ENCODE measurements around the gene SLC29A1. TPM values are rescaled to one million over a fixed set of nuclear protein-coding genes. Genes with fewer than 3 reads are reported as not detected.

Gene SLC29A1
- total RNA-seq, 2 experiments from 2014 or later: 116 TPM

GRCh38 chr6:44219815-44220784 lies 3.3 kb upstream of the SLC29A1 start:
- CTCF ChIA-PET: interaction anchor here (0.7 to 1.8 kb wide), 3 partner anchors 27 to 101 kb away, joined by 3 to 4 read pairs (median 3); partner anchors contain the start of gene HSP90AB1
- POLR2A ChIA-PET: interaction anchor here (0.6 kb wide), 2 partner anchors 199 to 511 kb away, joined by 3 to 4 read pairs; no protein-coding TSS in a partner anchor

- CTCF ChIA-PET: interaction anchor here (0.7 to 2.5 kb wide), 7 partner anchors 14 to 100 kb away, joined by 3 to 7 read pairs (median 4); partner anchors contain the start of genes HSP90AB1 and SLC35B2
- POLR2A ChIA-PET: interaction anchor here (0.6 kb wide), 2 partner anchors 200 to 511 kb away, joined by 3 to 4 read pairs; no protein-coding TSS in a partner anchor
These were observed 2.5 kb upstream of the SLC29A1 start for GRCh38 chr6:44220913-44221290.

GRCh38 chr6:44221291-44221960 lies 2.0 kb upstream of the SLC29A1 start:
- ChIA-PET POLR2A (interaction anchor here (4.3 kb wide), 1 partner anchor 25 kb away, joined by 47 read pairs; the partner anchor contains the start of gene HSP90AB1), CTCF (interaction anchor here (0.9 to 5.0 kb wide), 10 partner anchors 11 to 100 kb away, joined by 3 to 21 read pairs (median 4); partner anchors contain the start of genes HSP90AB1 and SLC35B2)

- CTCF ChIA-PET: interaction anchor here (0.5 to 5.0 kb wide), 11 partner anchors 12 to 118 kb away, joined by 3 to 21 read pairs (median 4); partner anchors contain the start of genes HSP90AB1 and SLC35B2
- POLR2A ChIA-PET: interaction anchor here (4.3 kb wide), 1 partner anchor 25 kb away, joined by 47 read pairs; the partner anchor contains the start of gene HSP90AB1
These were observed 1.4 kb upstream of the SLC29A1 start for GRCh38 chr6:44221961-44222335.

GRCh38 chr6:44222486-44223318 lies 693 bp upstream of the SLC29A1 start:
- CTCF ChIA-PET: interaction anchor here (0.5 to 5.0 kb wide), 9 partner anchors 12 to 117 kb away, joined by 3 to 21 read pairs (median 5); partner anchors contain the start of gene SLC35B2
- POLR2A ChIA-PET: interaction anchor here (0.5 to 4.3 kb wide), 4 partner anchors 17 to 62 kb away, joined by 4 to 47 read pairs (median 6); partner anchors contain the start of gene HSP90AB1

- ChIA-PET CTCF (interaction anchor here (0.8 to 5.0 kb wide), 12 partner anchors 10 to 118 kb away, joined by 3 to 21 read pairs (median 5); partner anchors contain the start of genes SLC35B2 and SPATS1), POLR2A (interaction anchor here (0.6 to 4.3 kb wide), 7 partner anchors 12 to 1457 kb away, joined by 3 to 47 read pairs (median 5); partner anchors contain the start of genes HSP90AB1, POLH and XPO5)
These were observed 902 bp downstream of the SLC29A1 start for GRCh38 chr6:44224029-44224964.

- ChIA-PET CTCF (interaction anchor here (0.9 to 5.0 kb wide), 9 partner anchors 9 to 118 kb away, joined by 3 to 21 read pairs (median 4); partner anchors contain the start of genes SLC35B2 and SPATS1), POLR2A (interaction anchor here (0.6 to 4.3 kb wide), 3 partner anchors 11 to 649 kb away, joined by 3 to 47 read pairs (median 10); partner anchors contain the start of genes HSP90AB1, POLH and XPO5)
These were observed 1.5 kb downstream of the SLC29A1 start for GRCh38 chr6:44224965-44225305.

- CTCF ChIA-PET: interaction anchor here (1.6 to 5.0 kb wide), 3 partner anchors 8 to 31 kb away, joined by 4 to 21 read pairs (median 16); partner anchors contain the start of gene SLC35B2
- POLR2A ChIA-PET: interaction anchor here (0.9 to 4.3 kb wide), 2 partner anchors 21 to 131 kb away, joined by 3 to 47 read pairs; partner anchors contain the start of gene HSP90AB1
These were observed 2.4 kb downstream of the SLC29A1 start for GRCh38 chr6:44225579-44226325.

GRCh38 chr6:44226368-44227147 lies 3.2 kb downstream of the SLC29A1 start:
- ChIA-PET POLR2A (interaction anchor here (0.9 kb wide), 1 partner anchor 132 kb away, joined by 3 read pairs; no protein-coding TSS in a partner anchor), CTCF (interaction anchor here (0.9 to 5.0 kb wide), 4 partner anchors 7 to 39 kb away, joined by 3 to 21 read pairs (median 12); partner anchors contain the start of gene NFKBIE)

- ChIA-PET POLR2A (interaction anchor here (0.8 kb wide), 1 partner anchor 20 kb away, joined by 3 read pairs; the partner anchor contains the start of gene HSP90AB1), CTCF (interaction anchor here (0.9 to 2.1 kb wide), 4 partner anchors 11 to 60 kb away, joined by 3 to 8 read pairs (median 5); partner anchors contain the start of genes HSP90AB1 and NFKBIE)
These were observed 3.9 kb downstream of the SLC29A1 start for GRCh38 chr6:44227148-44227793.

- ChIA-PET POLR2A (interaction anchor here (0.8 kb wide), 1 partner anchor 19 kb away, joined by 3 read pairs; the partner anchor contains the start of gene HSP90AB1), CTCF (interaction anchor here (0.9 to 2.1 kb wide), 3 partner anchors 10 to 61 kb away, joined by 5 to 8 read pairs (median 5); partner anchors contain the start of gene HSP90AB1)
These were observed 4.6 kb downstream of the SLC29A1 start for GRCh38 chr6:44228031-44228430.

GRCh38 chr6:44228433-44228832 lies 5.0 kb downstream of the SLC29A1 start:
- CTCF ChIA-PET: interaction anchor here (1.7 to 2.1 kb wide), 2 partner anchors 9 to 19 kb away, joined by 5 to 8 read pairs; partner anchors contain the start of gene HSP90AB1
- POLR2A ChIA-PET: interaction anchor here (0.8 kb wide), 1 partner anchor 18 kb away, joined by 3 read pairs; the partner anchor contains the start of gene HSP90AB1

- ChIA-PET CTCF (interaction anchor here (1.7 to 2.1 kb wide), 2 partner anchors 9 to 18 kb away, joined by 5 to 8 read pairs; partner anchors contain the start of gene HSP90AB1), POLR2A (no interaction called here)
These were observed 5.4 kb downstream of the SLC29A1 start for GRCh38 chr6:44228836-44229235.

- POLR2A ChIA-PET: no interaction called here
- CTCF ChIA-PET: no interaction called here
These were observed 6.1 kb downstream of the SLC29A1 start for GRCh38 chr6:44229376-44230033.

Data from activated CD8-positive, alpha-beta memory T cell treated with anti-CD3 and anti-CD28 coated beads for 36 hours (primary cell).